Left hindlimb (tissue), 1 donor: ENCODE results near the gene CYSTM1.

Experiments
- DNase-seq: peaks from one replicate; pipeline ENCODE4 v3.0.0-alpha.2; 2018

CYSTM1 gene

GRCh38 chr5:140214831-140215230 is 39.8 kb downstream of the CYSTM1 start:
- DNase-seq: no peak

- no peak for DNase-seq
Observed at GRCh38 chr5:140215276-140215675, 40.3 kb downstream of the CYSTM1 start.

- no peak for DNase-seq
Observed at GRCh38 chr5:140216478-140217074, 41.6 kb downstream of the CYSTM1 start.

GRCh38 chr5:140217299-140218026 is 42.5 kb downstream of the CYSTM1 start:
- DNase-seq: no peak

GRCh38 chr5:140219068-140219991 is 44.3 kb downstream of the CYSTM1 start:
- DNase-seq: no peak

- no peak for DNase-seq
Observed at GRCh38 chr5:140220032-140220697, 45.2 kb downstream of the CYSTM1 start.

GRCh38 chr5:140220698-140221064 is 45.7 kb downstream of the CYSTM1 start:
- no peak for DNase-seq

GRCh38 chr5:140221697-140222223 is 46.8 kb downstream of the CYSTM1 start:
- DNase-seq: no peak

- no peak for DNase-seq
Observed at GRCh38 chr5:140222416-140222815, 47.4 kb downstream of the CYSTM1 start.

GRCh38 chr5:140223567-140223966 is 48.6 kb downstream of the CYSTM1 start:
- no peak for DNase-seq

- DNase-seq: no peak
Observed at GRCh38 chr5:140224658-140225057, 49.7 kb downstream of the CYSTM1 start.

GRCh38 chr5:140225396-140225795 is 50.4 kb downstream of the CYSTM1 start:
- DNase-seq: no peak

GRCh38 chr5:140227046-140227445 is 52.1 kb downstream of the CYSTM1 start:
- no peak for DNase-seq

- no peak for DNase-seq
Observed at GRCh38 chr5:140228364-140228837, 53.4 kb downstream of the CYSTM1 start.

- DNase-seq: no peak
Observed at GRCh38 chr5:140230373-140230772, 55.4 kb downstream of the CYSTM1 start.

- no peak for DNase-seq
Observed at GRCh38 chr5:140232731-140233130, 57.7 kb downstream of the CYSTM1 start.

GRCh38 chr5:140234377-140234989 is 59.5 kb downstream of the CYSTM1 start:
- no peak for DNase-seq

GRCh38 chr5:140235791-140236551 is 61.0 kb downstream of the CYSTM1 start:
- DNase-seq: no peak

- no peak for DNase-seq
Observed at GRCh38 chr5:140236891-140237598, 62.1 kb downstream of the CYSTM1 start.

- DNase-seq: no peak
Observed at GRCh38 chr5:140238756-140239155, 63.8 kb downstream of the CYSTM1 start.

GRCh38 chr5:140239461-140239860 is 64.5 kb downstream of the CYSTM1 start:
- DNase-seq: no peak
